K562 (cell line): ENCODE data around the gene POLR3GL. TPM values are rescaled to one million over a fixed set of nuclear protein-coding genes. Genes with fewer than 3 reads are reported as not detected.
A peak's percentile ranks its signal among the peaks of the same experiment; 100 is the strongest.

Source experiments
- ARID3A ChIP-seq: IDR thresholded peaks from 2 replicates; pipeline ENCODE4 v1.6.1; 2012; ENCODE audit warnings: low read depth, low read length, improper control_type of control experiment, borderline replicate concordance
- CAMTA2 ChIP-seq: fragments of 250-450 bp; sonication (Bioruptor Pico); conservative IDR thresholded peaks from 2 replicates; pipeline ENCODE4 v1.5.1; 2022
- CUX1 ChIP-seq: fragments of 200-800 bp; sonication (Bioruptor generic); IDR thresholded peaks from 2 replicates; pipeline ENCODE4 v1.6.1; 2016; ENCODE audit warnings: missing genetic modification characterization, missing compliant biosample characterization
- ETS1 ChIP-seq: conservative IDR thresholded peaks from 2 replicates; pipeline ENCODE4 v1.6.1; 2011; ENCODE audit warnings: low read depth, mild to moderate bottlenecking, low read length; ENCODE audit not compliant: control insufficient read depth
- KAT8 ChIP-seq: fragments of 450-650 bp; IDR thresholded peaks from 2 replicates; pipeline ENCODE4 v1.6.1; 2016; ENCODE audit warnings: low read depth, mild to moderate bottlenecking
- NCOA6 ChIP-seq: fragments of 450-650 bp; IDR thresholded peaks from 2 replicates; pipeline ENCODE4 v1.6.1; 2017; ENCODE audit warnings: mild to moderate bottlenecking
- NCOR1 ChIP-seq: fragments of 450-650 bp; IDR thresholded peaks from 2 replicates; pipeline ENCODE4 v1.6.1; 2016; ENCODE audit warnings: mild to moderate bottlenecking, moderate library complexity
- RERE ChIP-seq: sonication (generic); formaldehyde crosslinking; IDR thresholded peaks from 2 replicates; pipeline ENCODE4 v1.8.0; 2023; ENCODE audit warnings: missing genetic modification reagents, mild to moderate bottlenecking, borderline replicate concordance
- SLC30A9 ChIP-seq: fragments of 250-450 bp; sonication (Bioruptor Pico); IDR thresholded peaks from 2 replicates; pipeline ENCODE4 v1.8.0; 2022; ENCODE audit warnings: mild to moderate bottlenecking, moderate library complexity
- SMAD1 ChIP-seq: fragments of 150-350 bp; IDR thresholded peaks from 2 replicates; pipeline ENCODE4 v1.6.1; 2014; ENCODE audit warnings: low read length, low read depth; ENCODE audit not compliant: partially characterized antibody
- SNRNP70 ChIP-seq: fragments of 200-400 bp; formaldehyde crosslinking; optimal IDR thresholded peaks from 2 replicates; pipeline ENCODE3; 2017; ENCODE audit warnings: low read depth, low read length
- TEAD2 ChIP-seq: fragments of 450-650 bp; IDR thresholded peaks from 2 replicates; pipeline ENCODE4 v1.6.1; 2016; ENCODE audit warnings: missing genetic modification characterization, control low read depth, missing compliant biosample characterization
- TRIM28 ChIP-seq: fragments of 450-650 bp; IDR thresholded peaks from 2 replicates; pipeline ENCODE4 v1.6.1; 2017
- ZNF76 ChIP-seq: fragments of 250-450 bp; sonication (Bioruptor Pico); IDR thresholded peaks from 2 replicates; pipeline ENCODE4 v1.4.0; 2020; ENCODE audit warnings: mild to moderate bottlenecking, moderate library complexity, borderline replicate concordance
- polyA plus RNA-seq, 8 experiments: library from polyadenylated mRNA; depleted of rRNA in 4 of 8; stranded (reverse) in 5 of 8; unstranded in 3 of 8; fragments of >200 nt; fragmentation: Nextera tagmentation in 2 of 8; fragmentation: Illumina TruSeq in 1 of 8; extraction: Ambion mirVana in 2 of 8; extraction: Trizol in 1 of 8; gene quantifications; 2 replicates each; pipeline versions ENCODE4 v1.2.1 to v1.2.3, GENCODE V29; 2011 to 2014; ENCODE audit warnings: inconsistent platforms in 1 of 8, missing spikeins in 1 of 8
- total RNA-seq, 7 experiments: library from RNA; depleted of rRNA in 6 of 7; stranded (reverse); fragments of >200 nt in 6 of 7; fragmentation: Illumina TruSeq in 2 of 7; extraction: Trizol in 2 of 7; gene quantifications; 2 replicates each; pipeline versions ENCODE4 v1.2.1 to v1.2.3, GENCODE V29; 2011 to 2021; ENCODE audit warnings: low replicate concordance in 1 of 7

POLR3GL gene
- total and polyA plus RNA-seq, 9 of the 15 experiments (the other 6 are each of a cell fraction or from before 2014, with no cell fraction given), result 14.6 to 48.4 (median 38.2) TPM

- TF ChIP-seq RERE (CRISPR knock-in tag) (no peak), KAT8 (peak; percentile 98), TEAD2 (tag) (no peak), TRIM28 (peak; percentile 76), ARID3A (no peak), CAMTA2 (no peak), SNRNP70 (no peak), ETS1 (no peak), CUX1 (CRISPR knock-in tag) (no peak), SLC30A9 (CRISPR knock-in tag) (no peak), NCOR1 (peak; percentile 62), SMAD1 (peak; percentile 80), ZNF76 (CRISPR knock-in tag) (no peak), NCOA6 (no peak)
These were observed 37.2 kb upstream of the POLR3GL start, which contains the start of gene RBM8A (continued) for GRCh38 chr1:145927063-145927886.
